ENCODE results near the gene GPC6.

The GPC6 gene

DNA sequence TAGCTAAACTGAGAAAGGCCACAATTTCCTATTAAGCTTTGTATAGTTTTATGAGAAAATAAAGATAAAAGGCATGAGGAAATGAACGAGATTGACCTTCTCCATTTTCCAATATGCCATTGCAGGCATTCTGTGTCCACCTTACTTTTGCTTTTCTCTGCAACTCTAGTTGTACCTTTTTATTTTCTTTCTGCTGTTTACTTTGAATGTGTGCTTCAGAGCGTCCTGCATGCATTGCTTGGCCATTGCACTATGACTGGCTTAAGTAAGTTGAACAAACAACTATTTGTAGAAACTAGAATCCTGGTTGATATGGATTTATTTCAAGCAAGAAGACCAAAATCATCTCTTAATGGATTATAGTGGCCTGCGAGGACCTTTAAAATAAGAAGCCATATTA, 510.3 kb downstream of the GPC6 start:
- DNase-seq (ENCODE audit: low read depth) = no peak

DNA sequence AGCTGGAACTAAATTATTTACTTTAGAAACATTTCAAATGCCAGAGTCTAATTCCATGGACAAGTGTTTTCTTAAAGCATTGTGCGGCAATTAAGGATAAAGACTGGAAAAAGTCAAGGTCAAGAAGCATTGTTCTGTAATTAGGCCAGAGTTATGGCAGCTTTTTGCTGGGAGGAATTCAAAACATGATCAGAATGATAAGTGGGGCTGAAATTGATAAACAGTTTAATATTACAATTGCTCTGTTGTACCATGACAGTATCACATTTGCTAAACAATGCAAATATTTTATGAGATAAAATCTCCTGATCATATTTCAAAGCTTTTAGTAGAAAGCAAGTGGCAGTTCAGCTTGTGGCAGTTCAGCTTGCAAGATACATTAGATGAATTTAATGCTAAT, 513.7 kb downstream of the GPC6 start:
- DNase-seq (ENCODE audit: low read depth) = no peak

DNA sequence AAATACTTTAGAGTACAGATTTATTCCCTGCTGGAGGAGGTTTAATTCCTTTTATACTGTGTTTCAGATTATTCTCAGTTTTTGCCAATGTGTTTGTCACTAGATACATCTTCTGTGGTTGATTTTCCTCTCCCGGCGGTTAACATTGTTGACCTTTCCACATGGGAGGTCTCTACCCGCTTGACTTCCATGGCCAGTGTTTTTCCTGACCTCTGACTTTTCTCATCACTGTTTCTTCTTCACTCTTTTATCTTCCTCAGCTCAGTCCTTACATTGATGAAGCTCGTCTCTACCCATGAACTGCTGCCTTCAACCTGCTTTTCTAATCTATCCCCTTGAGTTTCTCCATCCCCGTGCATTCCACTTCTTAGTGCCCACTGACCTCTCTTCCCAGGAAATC, 517.4 kb downstream of the GPC6 start:
- DNase-seq (ENCODE audit: low read depth) = no peak

DNA sequence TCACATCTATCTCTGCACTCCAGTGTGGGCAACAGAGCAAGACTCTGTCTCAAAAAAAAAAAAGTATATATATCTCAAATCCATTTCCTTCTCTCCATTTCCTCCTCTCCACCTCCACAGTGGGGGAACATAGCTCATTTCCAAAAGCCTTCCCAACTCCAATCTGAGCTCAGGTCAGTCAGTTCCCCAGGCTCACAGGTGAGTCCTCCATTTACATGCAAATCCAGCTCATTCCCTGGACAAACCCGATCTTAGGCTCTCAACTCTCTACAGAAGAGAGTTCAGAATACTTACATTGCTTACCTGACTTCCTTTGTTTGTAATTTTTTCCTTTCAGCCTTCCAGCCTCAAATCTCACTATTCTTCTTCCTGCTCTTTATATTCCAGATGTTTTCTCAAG, 518.3 kb downstream of the GPC6 start:
- no peak for DNase-seq (ENCODE audit: low read depth)

DNA sequence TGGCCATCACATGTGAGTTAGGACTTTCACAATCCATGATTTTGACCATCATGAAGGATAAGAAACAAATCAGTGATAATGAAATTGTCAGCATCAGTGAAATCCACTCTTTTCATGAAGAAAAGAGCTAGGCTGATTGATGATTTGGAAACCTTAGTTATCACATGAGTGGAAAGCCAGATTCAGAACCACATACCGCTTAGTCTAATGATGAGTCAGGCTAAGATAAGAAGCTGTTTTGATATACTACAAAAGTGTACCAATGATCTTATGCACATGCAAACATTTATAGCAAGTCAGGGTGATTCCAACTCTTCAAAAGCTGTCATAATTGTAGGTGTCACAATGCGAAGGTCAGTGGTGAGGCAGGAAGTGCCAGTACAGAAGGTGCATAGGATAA, 519.3 kb downstream of the GPC6 start:
- no peak for DNase-seq (ENCODE audit: low read depth)

DNA sequence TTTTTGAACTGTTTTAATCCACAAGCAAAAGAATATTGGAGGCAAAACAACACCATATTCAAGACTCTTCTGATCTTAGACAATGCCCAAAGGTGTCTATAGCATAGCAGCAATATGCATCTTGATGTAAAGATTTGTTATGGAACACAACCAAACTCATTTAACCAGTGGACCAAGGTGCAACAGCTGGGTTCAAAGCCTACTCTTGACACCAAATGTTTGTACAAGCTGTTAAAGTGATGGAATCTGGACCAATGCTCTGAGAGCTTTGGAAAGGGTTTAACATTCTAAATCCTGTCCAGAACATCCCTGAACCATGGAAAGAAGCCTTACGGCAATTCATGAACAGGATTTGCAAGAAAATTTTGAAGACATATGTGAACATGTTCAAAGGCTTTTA, 520.0 kb downstream of the GPC6 start:
- no peak for DNase-seq (ENCODE audit: low read depth)

DNA sequence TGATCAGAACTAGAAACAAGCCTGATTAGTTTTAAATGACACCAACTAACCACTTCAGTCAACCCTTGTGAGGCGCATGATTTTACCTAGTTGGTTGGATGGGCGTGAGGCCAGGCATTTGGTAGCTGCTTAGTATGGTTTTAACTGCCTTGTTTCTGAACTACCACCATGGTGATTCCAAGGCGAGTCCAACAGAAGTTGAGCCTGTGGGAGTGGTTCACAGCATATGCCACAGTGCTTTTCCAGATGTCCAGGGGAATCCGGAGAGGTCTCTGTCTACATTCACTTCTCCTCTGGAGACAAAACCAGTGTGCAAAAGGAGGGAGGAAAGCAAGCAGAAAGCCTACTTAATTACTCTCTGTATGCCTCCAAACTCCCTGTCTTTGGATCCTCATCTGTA, 524.1 kb downstream of the GPC6 start:
- no peak for DNase-seq (ENCODE audit: low read depth)

DNA sequence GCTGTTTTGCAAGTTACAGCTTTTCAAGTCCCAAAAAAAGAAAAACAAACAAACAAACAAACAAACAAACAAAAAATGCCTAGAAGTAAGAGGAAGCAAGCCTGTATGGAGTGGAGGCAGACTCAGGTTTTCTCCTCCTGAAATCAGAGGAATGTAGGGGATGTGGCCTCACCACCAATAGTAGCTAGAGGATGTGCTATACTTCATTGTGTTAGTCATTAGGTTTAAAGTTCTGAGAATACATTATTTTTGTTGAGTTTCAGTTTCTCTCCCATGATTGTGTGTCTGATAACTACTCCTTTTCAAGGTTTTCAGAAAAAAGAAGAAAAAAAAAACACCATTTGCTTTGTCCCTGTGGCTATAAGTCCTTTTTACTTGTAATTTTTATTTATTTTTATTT, 524.5 kb downstream of the GPC6 start:
- no peak for DNase-seq (ENCODE audit: low read depth)

DNA sequence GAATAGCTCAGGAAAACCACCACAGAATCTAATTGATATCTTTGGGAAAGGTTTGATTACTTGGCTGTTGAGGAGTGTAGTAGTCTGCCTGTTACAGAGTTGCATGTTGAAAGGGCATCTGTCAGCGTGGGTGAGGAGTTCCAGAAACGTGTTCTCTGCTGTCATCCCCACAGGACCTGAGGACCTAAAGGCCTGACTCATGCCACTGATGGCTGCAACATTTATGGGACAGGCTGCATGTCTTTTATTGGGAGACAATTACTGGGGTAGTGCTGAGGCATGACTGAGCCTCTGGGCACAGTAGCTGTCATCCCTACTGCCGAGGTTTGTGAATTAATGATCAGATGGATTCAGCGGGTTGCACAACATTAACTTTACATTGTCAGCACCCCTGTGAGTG, 525.9 kb downstream of the GPC6 start:
- no peak for DNase-seq (ENCODE audit: low read depth)

DNA sequence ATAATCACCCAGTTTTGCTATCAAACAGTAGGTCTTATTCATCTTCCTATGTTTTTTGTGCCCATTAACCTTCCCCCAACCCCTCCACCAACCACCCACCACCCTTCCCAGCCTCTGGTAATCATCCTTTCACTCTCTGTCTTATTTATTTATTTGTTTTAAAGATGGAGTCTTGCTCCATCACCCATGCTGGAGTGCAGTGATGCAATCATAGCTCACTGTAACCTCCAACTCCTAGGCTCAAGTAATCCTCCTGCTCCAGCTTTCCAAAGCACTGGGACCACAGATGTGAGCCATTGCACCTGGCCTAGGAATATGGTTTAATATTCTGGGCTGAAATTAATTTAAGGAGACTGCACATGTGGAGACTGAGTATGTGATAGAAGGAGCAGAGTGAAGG, 527.0 kb downstream of the GPC6 start:
- DNase-seq (ENCODE audit: low read depth) = no peak

DNA sequence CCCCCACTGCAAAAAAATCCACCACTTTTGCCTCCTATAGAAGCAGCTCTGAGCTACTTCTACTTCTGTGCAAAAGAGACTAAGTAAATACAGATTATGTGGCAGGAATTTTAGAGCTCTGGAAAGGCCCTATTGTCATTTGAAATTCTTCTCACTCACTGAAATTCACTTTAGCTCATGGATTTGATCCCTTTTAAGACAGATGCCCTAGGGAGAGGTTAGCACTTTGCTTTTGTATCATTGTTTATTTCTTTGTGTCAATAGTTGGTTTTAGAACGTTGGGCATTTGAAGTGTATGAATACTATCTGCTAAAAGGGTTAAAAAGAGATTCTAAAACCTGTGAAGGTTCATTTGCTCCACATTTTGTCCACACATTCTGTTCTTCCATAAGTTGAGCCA, 528.7 kb downstream of the GPC6 start:
- DNase-seq (ENCODE audit: low read depth) = no peak

DNA sequence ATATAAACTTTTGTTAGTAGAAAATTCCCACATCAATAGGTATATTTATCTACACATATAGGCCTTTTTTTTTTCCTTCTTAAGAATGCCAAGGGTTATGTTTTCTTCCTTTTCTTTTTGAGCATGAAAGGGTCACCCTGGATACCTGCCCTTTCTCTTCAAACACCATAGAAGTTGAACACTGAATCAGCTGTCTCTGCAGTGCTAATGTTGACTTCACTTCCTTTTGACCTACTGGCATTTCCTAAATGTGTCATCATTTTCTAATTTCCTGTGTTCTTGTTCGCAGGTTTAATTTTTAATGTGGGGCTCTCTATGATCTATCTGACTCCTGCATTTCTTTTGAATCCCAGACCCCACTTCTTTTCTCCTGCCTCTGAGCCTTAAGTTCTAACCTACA, 532.0 kb downstream of the GPC6 start:
- no peak for DNase-seq (ENCODE audit: low read depth)

DNA sequence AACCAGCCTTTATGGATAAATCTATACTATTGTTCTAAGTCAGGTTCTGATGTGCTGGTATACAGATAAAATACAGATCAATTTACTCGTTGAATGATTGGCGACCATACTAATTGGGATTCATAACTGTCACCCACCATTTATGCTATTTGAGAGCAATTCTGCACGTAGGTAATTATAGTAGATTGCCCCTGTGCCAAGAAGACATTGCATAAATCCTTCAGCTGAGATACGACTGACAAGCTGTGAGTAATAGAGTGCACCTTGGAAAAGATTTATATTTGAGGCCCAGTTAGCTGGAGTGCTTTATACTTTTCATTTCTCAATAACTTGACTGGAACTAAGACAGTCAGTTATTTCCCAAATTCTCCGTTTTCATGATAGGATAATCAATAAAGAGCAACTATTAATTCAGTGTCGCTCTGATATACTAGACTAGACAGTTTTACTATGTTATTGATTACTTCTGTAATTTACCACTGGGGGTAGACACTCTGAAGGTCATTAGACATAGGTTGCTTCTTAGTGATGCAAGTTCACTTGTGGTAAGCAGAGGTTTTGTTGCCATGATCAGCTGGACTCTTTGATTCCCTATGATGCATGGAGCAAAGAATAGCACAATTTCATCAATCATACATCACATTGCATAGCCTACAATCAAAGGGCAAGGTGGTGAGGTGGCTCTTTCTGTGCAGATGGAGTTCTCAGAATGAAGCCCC, 536.3 kb downstream of the GPC6 start:
- no peak for DNase-seq (ENCODE audit: low read depth)

DNA sequence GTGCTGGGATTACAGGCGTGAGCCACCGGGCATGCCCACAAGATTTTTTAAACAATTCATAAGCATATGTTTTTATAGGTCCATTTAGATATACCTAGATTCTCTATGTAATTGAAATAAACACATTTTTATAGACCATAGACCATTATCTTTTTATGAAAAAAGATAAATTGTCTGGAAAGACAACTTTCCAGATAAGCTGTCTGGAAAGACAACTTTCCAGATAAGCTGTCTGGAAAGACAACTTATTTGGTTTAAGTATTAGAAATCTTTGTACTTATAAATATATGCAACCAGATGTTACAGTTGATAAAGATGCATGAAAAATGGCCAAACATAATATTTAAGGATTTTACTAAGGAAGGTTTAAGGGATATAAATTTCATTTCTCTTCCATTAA, 538.5 kb downstream of the GPC6 start:
- DNase-seq (ENCODE audit: low read depth) = no peak

DNA sequence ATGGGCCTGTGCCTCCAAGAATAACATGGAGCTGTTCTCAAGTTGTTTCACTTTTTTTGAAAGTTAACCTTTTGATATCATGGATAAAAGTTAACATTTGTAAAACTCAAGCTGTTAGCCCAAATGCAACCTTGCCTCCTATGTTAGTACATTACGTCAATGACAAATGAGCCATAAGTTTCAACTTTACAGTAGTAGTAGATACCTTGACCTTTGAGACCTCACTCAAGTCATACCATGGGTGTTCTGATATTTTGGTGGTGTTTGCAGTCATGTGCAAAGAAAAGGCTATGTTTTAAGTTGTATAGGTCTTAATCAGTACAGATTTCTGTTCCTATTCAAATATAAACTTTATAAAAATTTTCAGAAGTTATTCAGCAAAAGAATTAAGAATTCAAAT, 539.2 kb downstream of the GPC6 start:
- no peak for DNase-seq (ENCODE audit: low read depth)

DNA sequence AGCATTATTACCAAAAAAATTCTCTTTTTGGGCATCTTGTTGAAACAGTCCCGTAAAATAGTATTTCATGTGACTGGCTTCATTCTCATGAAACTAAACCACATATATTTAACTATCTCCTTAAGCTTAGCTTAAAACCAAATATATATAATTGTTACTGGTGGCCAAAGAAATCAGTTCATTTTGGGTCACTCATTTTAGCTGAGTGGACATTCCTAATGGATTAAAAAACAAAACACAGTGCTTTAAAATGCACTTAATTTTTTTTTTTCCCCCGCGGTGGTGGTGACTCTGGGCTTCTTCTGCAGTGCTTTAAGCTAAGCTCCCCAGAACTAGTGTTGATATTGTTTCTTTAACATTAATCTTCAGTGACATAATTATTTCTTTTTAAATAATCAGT, 540.1 kb downstream of the GPC6 start:
- DNase-seq (ENCODE audit: low read depth) = no peak

DNA sequence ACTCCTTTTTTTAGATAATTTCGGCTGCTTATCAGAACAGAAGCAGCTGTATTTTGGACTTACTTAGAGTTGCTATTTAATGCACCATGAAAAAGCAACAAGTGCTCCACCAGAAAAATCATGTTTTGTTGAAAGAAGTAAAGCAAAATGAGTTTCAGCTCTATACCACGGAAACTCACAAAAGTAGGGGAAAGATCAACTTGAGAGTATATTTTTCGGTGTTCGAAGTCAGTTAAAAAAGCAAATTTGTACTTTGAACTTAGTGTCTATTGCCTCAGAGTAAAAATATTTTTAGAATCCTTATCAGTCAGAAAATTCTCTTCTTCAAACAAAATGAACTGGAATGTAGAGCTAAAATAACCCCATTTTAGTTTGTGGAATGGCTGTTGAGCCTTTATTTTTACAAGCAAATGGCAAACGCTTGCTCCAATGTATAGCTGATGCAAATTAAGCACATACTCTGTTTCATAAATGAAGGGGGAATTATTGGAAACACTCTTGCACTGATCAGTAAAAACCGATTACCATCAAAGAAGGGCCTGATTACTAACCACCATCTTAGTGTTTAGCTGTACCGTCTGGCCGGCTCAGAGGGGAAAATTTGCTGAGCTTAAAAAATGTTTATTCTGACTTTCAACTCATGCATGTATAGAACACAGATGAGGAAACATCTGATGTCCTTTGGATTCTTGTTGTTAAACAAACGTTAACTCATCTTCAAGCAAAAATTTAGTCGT, 540.7 kb downstream of the GPC6 start:
- no peak for DNase-seq (ENCODE audit: low read depth)

DNA sequence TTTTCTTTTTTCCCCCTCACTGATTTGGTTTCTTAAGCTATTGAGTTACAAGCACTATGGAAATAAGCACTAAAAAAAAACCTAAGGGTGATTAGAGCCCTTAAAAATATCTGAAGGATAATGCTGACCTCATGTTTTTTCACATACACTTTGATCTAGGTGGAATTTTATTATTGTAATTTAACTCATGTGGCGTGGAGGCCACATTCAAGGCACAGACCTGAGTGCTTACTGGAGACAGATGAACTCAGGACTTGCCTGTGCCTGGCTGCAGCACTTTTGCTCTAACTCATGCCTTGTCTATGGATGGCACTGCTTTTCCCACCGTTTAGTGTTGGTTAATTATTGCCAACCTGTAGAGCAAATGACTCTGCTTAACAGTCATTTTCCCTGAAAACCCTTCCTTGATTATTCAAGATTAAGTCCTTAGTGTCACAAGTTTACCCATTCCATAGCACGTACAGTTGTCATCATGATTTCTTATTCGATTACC, 541.4 kb downstream of the GPC6 start:
- DNase-seq (ENCODE audit: low read depth) = no peak

DNA sequence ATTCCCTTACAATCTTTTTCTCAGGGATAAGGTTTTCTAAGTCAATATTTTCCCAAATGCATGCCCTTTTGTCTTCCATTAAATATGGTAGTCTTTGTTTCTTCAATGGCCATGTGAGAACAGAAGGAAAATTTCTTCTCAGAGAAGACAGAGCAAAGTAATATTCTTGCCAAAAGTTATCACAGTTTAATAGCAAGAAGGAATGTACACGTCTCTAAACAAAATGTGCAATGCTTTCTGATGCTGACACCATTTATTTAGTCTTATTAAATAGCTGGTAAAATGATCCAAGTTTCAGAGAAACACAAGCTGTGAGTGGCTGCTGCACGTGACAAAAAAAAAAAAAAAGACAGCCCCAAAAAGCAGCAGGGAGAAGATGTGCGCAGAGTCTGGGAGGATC, 542.5 kb downstream of the GPC6 start:
- no peak for DNase-seq (ENCODE audit: low read depth)

DNA sequence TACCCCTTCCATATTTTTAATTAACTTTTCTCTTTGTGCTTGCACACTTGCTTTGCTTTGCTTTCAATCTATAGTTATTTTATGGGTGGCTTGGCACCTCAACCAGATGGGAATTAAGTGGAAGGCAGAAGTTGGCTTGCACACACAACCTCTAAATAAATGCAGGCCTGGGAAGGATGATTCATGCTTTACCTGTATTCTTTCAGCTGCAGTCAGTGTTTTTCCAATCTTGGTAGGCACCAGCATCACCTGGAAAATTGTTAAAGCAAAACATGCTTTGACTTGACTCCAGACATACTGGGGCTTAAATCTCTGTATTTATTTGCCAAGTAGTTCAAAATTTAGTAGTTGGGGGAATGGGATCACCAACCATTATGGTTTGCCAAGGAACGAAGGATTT, 543.0 kb downstream of the GPC6 start:
- no peak for DNase-seq (ENCODE audit: low read depth)

DNA sequence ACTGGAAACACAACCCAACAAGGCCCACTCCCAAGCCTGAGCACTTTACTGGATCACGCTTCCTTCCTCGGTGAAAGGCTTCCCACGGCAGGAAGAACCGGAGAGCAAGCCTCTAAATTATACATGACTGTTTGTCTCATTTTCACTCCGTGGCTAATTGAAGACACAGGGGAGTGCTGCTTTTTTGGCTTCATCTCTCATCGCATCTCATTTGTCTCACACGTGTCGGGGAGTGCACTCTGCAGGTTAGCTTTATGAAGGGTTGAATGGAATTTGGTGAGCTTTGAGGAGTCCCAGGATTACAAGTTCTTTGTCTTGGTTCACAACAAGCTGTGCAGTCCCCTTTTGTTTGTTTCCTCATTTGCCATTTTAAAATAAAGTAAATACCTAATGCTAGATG, 544.6 kb downstream of the GPC6 start:
- no peak for DNase-seq (ENCODE audit: low read depth)

DNA sequence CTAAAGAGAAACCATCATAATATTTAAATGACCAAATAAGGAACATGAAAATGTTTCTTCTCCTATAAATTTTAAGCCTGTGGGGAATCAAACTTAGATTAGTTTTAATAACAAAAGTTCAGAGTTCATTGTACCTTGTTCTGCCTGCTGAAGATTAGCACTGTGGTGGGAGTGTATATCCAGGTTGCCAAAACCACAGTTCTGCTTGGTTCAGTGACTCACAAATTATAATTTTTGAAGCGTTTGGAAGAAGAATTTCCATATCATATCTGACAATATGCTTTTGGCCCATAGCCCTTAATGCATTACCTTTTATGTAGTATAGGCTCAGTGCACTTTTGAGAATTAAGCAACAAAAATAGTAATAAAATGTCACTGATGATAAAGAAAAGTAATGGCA, 545.2 kb downstream of the GPC6 start:
- DNase-seq (ENCODE audit: low read depth) = no peak

DNA sequence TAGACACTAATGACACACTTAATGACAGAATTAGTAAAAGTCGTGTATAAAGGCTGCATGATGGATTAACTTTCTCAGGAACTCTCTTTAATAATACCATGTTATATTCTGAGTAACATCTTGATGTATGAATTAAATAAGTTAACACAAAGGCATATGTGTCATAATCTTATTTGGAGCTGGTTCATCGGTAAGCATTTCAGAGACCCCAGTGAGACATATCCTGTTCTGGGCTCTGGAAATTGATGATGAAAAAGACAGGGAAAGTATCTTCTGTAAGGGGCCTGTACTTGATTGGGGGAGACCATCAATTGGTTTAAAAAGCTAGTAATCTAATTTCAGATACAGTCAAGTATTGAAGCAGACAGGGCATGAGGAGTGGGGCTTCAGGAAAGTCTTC, 547.9 kb downstream of the GPC6 start:
- no peak for DNase-seq (ENCODE audit: low read depth)

DNA sequence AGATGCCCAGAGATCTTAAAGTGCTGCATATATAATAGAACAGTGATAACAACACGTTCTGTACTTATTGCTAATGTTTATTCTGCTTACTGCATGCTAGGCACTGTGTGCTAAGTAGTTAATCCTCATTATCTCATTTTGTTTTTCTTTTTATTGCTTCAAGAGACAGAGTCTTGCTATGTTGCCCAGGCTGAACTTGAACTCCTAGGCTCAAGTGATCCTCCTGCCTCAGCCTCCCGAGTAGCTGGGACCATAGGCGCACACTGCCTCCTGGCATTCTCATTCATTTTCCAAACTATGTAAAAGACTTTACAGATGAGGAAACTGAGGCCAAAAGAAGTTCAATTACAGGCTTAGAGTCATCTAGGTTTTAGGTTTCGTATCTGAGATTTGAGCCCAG, 548.4 kb downstream of the GPC6 start:
- DNase-seq (ENCODE audit: low read depth) = no peak

All from stimulated activated CD8-positive, alpha-beta memory T cell treated with anti-CD3 and anti-CD28 coated beads, Interleukin-12 subunit alpha, Interleukin-12 subunit beta, amount 100 ng/mL, for 1 hour (primary cell).